Esophagus (tissue), 2 donors: Measurements from ENCODE around the gene STRIP1. TPM values are rescaled to one million over a fixed set of nuclear protein-coding genes. Genes with fewer than 3 reads are reported as not detected.

Experiments
- H3K27ac ChIP-seq, 2 donors: one replicate each; pipeline ENCODE4 v1.5.1; 2013; ENCODE audit warnings: low read depth in 2 of 2, mild to moderate bottlenecking in 2 of 2, inconsistent platforms in 1 of 2, low read length in 1 of 2, moderate library complexity in 1 of 2
- H3K27me3 ChIP-seq, 2 donors: one replicate each; pipeline ENCODE4 v1.6.1; 2013; ENCODE audit warnings: low read length in 2 of 2, control low read depth in 1 of 2, mild to moderate bottlenecking in 1 of 2; ENCODE audit not compliant: insufficient read depth in 2 of 2, control insufficient read depth in 1 of 2
- H3K36me3 ChIP-seq, 2 donors: one replicate each; pipeline ENCODE4 v1.6.1; 2013; ENCODE audit warnings: low read length in 1 of 2; ENCODE audit not compliant: control insufficient read depth in 2 of 2, insufficient read depth in 2 of 2
- H3K4me1 ChIP-seq, 2 donors: one replicate each; pipeline ENCODE4 v1.6.1; 2013; ENCODE audit warnings: low read length in 1 of 2; ENCODE audit not compliant: control insufficient read depth in 2 of 2, insufficient read depth in 2 of 2
- H3K4me3 ChIP-seq, 2 donors: one replicate each; pipeline ENCODE4 v1.5.1; 2013; ENCODE audit warnings: low read length in 2 of 2, mild to moderate bottlenecking in 2 of 2, low read depth in 1 of 2, moderate library complexity in 1 of 2
- H3K9me3 ChIP-seq, 2 donors: one replicate each; pipeline ENCODE4 v1.6.1; 2013; ENCODE audit warnings: mild to moderate bottlenecking in 2 of 2, low read depth in 1 of 2, low read length in 1 of 2, moderate library complexity in 1 of 2; ENCODE audit not compliant: control insufficient read depth in 2 of 2, insufficient read depth in 1 of 2
- WGBS, 2 donors: extraction: QIAGEN DNeasy Blood & Tissue Kit; methylation state at CpG; one replicate each; pipeline ENCODE4 v1.1.7; 2013; 5-methylcytosine and 5-hydroxymethylcytosine counted together
- polyA plus RNA-seq, 2 donors: library from polyadenylated mRNA; stranded (reverse); fragments of 200-250 nt; gene quantifications; one replicate each; pipeline ENCODE4 v1.2.3, GENCODE V29; 2013
- donor health status: healthy with polysubstance abuse.
- donor health status: Bipolar disorder and iron deficiency.

Gene STRIP1
- polyA plus RNA-seq, 2 donors = 12.3 to 14.0 TPM

DNA sequence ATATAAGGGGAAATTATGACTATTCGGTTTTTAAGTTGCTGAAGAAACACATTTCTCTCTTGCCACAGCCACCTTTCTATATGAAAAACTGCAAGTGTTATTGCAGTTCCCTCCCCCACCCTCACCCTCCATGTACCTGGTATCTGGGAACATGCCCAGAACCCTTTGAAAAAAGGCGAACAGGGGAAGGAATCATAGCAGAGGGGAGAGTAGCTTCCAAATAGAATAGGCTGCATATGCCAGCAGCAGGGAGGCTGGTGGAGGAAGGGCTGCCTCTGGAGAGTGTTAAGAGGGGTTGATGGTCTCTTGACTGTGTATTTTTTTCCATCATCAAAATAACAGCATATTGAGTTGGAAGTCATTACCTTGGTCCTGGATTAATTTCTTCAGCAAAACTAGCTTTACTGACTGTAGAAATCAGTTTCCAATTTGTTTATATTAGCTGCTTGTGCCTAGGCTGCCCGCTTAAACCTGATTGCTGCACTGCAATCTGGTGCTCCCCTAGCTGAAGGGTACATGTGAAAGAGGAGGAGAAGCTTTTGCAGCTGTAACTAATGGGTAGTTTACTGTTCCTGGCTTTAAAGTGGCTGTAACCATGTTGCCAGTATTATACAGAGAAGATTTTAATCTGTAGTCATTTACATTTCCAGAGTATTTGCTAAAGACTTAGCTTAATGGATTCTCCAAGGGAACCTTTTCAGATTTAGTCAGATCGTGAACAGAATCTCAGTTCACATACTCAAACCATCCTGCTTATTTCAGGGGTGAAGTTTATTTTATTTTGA lies 27.2 kb upstream of the STRIP1 start:
- Histone ChIP-seq H3K36me3 (peaks cover 0 to 6% of the 10 kb centered on the region in 2 donors), H3K27ac (no peak overlapping the region), H3K4me1 (no peaks in the 10 kb centered on the region), H3K4me3 (no peak overlapping the region), H3K27me3 (no peaks in the 10 kb centered on the region), H3K9me3 (no peaks in the 10 kb centered on the region)
- WGBS, 2 donors = 65 to 68% methylated on average over 4 of the region's 4 CpGs

DNA sequence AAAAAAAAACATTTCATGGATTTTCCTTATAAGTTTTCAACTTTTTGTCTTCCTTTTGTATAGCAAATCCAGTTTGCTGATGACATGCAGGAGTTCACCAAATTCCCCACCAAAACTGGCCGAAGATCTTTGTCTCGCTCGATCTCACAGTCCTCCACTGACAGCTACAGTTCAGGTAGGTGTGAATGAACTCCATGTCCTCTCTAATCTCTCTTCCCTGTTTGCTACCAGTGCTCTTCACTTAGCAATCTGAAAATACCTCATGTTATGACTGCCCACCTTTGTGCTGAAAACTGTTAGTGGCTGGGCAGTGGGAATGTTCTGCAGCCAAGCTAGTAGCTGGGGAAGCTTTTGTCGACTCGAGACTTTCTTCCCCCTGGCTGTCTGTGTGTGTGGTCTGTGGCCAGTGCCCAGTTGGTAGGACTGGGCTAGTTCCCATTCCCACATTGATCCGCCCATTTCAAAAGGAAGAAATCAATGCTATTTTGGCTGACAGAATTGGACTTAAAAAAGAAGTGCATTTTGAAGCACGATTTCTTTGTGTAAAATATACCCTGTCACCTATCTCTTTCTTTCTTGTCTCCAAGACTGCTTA lies 25.4 kb upstream of the STRIP1 start:
- no peaks in the 10 kb centered on the region for H3K27me3 ChIP-seq
- 87 to 90% methylated on average over 7 of the region's 7 CpGs for whole genome bisulfite sequencing, 2 donors

DNA sequence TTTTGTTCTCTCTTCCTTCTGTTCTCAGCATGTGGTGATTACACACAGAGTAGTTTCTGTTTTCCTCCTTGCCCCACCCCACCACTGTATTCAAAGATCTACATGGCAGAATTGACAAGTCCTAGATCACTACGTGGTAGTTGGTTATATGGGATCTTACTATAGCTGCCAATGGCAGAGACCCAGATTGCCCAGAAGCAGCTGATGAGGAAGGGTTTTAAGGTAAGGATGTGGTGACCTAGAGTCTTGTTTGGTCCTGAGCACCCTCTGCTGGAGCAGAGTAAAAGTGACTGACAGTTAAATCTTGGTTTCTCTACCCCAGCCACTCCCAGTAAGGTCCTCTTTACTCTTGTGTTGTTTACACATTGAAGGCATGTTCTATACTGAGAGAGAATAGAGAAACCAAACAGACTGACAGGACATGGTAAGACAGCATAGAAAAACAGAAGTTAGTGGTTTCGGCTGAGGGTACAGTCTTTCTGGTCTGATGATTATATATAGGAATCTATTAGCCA lies 22.8 kb upstream of the STRIP1 start:
- Histone ChIP-seq H3K27ac (no peak overlapping the region), H3K4me1 (no peaks in the 10 kb centered on the region), H3K36me3 (peaks cover 2 to 18% of the 10 kb centered on the region in 2 donors), H3K27me3 (no peaks in the 10 kb centered on the region), H3K4me3 (no peak overlapping the region), H3K9me3 (no peaks in the 10 kb centered on the region)
- WGBS, 2 donors = 46 to 49% methylated on average over 2 of the region's 2 CpGs

More for the DNA sequence above, 25.4 kb upstream of the STRIP1 start:
- Histone ChIP-seq H3K4me3 (no peak overlapping the region), H3K36me3 (peaks cover 0 to 10% of the 10 kb centered on the region in 2 donors), H3K4me1 (no peaks in the 10 kb centered on the region), H3K27ac (no peak overlapping the region), H3K9me3 (no peaks in the 10 kb centered on the region)

DNA sequence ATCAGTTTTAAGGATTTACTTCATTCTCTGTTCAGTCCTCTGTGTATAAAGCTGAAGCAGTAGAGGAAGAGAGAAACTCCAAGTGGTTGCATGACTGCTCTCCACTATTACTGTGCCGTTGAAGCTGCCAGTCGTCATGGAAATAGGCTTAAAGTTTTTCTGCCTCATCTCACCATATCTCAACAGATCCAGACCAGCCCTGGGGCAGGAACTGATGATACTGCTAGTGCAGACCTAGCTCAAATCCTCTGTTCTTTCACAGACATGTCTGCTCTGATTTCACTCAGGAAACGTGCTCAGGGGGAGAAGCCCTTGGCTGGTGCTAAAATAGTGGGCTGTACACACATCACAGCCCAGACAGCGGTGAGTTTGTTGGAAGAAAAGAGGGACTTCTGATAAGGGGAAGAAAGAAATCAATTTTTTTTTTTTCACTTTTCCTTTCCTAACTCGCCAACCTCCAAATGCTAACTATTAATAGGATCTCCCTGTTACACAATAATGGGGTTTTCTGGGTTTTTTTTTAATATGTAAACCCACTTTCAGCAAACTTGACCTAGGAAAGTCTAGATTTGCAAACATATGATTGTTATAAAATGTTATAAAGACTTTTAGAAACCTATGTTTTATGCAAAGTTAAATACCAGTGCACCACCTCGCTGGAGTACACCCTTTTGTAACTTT lies 22.2 kb upstream of the STRIP1 start:
- WGBS, 2 donors = 80 to 89% methylated on average over 6 of the region's 6 CpGs
- H3K4me3 ChIP-seq = no peak overlapping the region
- no peaks in the 10 kb centered on the region for H3K9me3 ChIP-seq
- H3K4me1 ChIP-seq = no peaks in the 10 kb centered on the region
- no peak overlapping the region for H3K27ac ChIP-seq
- peaks cover 5 to 20% of the 10 kb centered on the region in 2 donors for H3K36me3 ChIP-seq
- H3K27me3 ChIP-seq = no peaks in the 10 kb centered on the region

DNA sequence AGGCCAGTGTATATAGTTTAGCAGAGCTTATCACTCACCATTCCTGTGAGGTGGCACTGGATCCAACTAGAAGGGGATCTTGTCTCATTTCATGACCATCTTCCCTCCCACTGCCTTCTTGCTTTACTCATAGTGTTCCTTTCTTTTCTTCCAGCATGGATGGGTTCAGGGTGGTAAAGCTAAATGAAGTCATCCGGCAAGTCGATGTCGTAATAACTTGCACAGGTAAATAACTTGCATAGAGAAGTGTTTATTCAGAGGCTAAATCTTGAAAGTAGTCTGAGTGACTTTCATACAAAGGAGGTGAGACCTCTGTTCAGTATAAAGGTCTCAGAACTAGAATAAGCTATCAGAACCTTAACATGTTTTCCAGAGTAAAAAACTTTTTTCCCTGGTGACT lies 16.6 kb upstream of the STRIP1 start:
- Histone ChIP-seq H3K4me1 (no peaks in the 10 kb centered on the region), H3K4me3 (no peak overlapping the region), H3K27me3 (no peaks in the 10 kb centered on the region), H3K36me3 (peaks cover 24 to 35% of the 10 kb centered on the region in 2 donors), H3K9me3 (no peaks in the 10 kb centered on the region), H3K27ac (no peak overlapping the region)
- WGBS, 2 donors = 84 to 85% methylated on average over 3 of the region's 3 CpGs

DNA sequence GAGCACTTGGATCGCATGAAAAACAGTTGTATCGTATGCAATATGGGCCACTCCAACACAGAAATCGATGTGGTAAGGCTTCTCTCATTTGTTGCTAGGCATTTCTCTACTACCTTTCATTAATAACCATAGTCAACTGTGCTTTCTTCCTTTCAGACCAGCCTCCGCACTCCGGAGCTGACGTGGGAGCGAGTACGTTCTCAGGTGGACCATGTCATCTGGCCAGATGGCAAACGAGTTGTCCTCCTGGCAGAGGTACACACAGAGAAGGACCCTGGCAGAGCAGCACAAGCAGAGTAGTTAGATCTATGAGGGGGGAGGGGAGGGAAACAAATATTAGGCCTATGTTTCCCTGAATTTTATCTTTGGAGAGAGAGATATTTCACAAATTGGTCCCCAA lies 16.0 kb upstream of the STRIP1 start:
- H3K4me1 ChIP-seq = no peaks in the 10 kb centered on the region
- no peaks in the 10 kb centered on the region for H3K9me3 ChIP-seq
- no peak overlapping the region for H3K4me3 ChIP-seq
- peaks cover 24 to 36% of the 10 kb centered on the region in 2 donors for H3K36me3 ChIP-seq
- WGBS, 2 donors = 93 to 96% methylated on average over 9 of the region's 9 CpGs
- H3K27me3 ChIP-seq = no peaks in the 10 kb centered on the region
- H3K27ac ChIP-seq = no peak overlapping the region

DNA sequence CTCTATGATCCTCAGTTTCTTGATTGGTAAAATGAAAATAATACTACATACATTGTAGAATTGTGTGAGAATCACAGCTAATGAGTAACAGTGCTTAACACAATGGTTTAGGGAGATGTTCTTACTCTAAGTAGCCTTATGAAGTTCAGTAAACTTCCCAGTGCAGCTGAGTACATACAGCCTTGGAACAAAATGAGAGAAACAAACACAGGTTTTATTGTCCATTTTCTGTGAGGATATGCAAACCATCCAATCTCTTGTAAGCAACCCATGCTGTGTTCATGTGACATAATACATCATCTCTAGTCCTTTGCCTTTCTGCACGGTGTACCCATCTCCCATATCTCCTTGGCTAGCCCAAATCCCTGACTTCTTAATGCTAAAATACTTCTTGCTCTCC lies 14.7 kb upstream of the STRIP1 start:
- H3K4me1 ChIP-seq = no peaks in the 10 kb centered on the region
- WGBS, 2 donors = 75 to 86% methylated on average over 1 of the region's 1 CpG
- no peaks in the 10 kb centered on the region for H3K9me3 ChIP-seq
- peaks cover 24 to 36% of the 10 kb centered on the region in 2 donors for H3K36me3 ChIP-seq
- H3K4me3 ChIP-seq = no peak overlapping the region
- no peaks in the 10 kb centered on the region for H3K27me3 ChIP-seq
- no peak overlapping the region for H3K27ac ChIP-seq

DNA sequence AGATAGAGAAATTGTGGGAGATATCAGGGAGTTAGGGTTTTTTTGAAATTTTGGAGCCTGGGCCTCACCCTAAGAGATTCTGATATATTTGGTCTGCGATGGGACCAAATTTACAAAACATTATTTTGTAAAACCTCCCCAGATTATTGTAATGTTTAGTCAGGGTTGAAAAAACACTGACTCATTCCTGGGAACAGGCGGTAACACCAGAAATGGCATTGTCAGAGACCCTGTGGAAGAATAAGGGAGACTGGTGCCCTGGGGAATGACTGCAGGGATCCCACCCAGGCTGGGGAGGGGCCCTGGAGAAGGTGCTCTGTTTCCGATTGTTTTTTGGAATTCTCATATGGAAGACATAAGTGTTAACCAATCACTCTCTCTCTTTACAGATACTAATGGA lies 13.1 kb upstream of the STRIP1 start:
- WGBS, 2 donors = 89 to 91% methylated on average over 3 of the region's 3 CpGs
- Histone ChIP-seq H3K27ac (no peak overlapping the region), H3K36me3 (peaks cover 21 to 33% of the 10 kb centered on the region in 2 donors), H3K27me3 (no peaks in the 10 kb centered on the region), H3K9me3 (no peaks in the 10 kb centered on the region), H3K4me1 (no peaks in the 10 kb centered on the region), H3K4me3 (no peak overlapping the region)

DNA sequence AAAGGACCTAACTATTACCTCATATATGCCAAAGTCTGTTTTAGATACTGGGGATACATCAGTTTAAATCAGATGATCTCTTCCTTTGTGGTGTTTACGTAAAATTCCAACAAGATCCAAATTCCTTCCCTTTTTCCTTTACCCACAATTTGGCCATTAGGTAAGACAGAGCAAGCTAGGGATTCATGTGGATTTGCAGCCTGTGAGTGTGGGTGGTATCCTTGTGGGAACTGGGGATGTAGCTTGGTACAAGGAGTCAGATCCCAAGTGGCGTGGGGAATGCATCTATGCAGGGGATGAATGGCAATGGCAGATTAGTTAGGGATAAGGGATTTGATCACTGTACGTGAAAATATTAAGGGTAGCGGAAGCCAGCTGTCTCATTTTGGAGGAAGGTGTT lies 9.8 kb upstream of the STRIP1 start:
- H3K4me1 ChIP-seq = no peaks in the 10 kb centered on the region
- no peaks in the 10 kb centered on the region for H3K27me3 ChIP-seq
- WGBS, 2 donors = 93 to 95% methylated on average over 4 of the region's 4 CpGs
- no peak overlapping the region for H3K27ac ChIP-seq
- no peak overlapping the region for H3K4me3 ChIP-seq
- peaks cover 3 to 15% of the 10 kb centered on the region in 2 donors for H3K36me3 ChIP-seq
- H3K9me3 ChIP-seq = no peaks in the 10 kb centered on the region
